ELR (cell line): ENCODE results near the gene HSPBAP1.
"Not testable (repeated sequence)": the region's sequence is repeated elsewhere in the genome, so short reads cannot be mapped to it uniquely, and the experiment has no call there.

Source experiments
- DNase-seq: peaks from one replicate; pipeline ENCODE4 v3.0.0-alpha.2; 2015; ENCODE audit warnings: low read depth

The HSPBAP1 gene

DNA sequence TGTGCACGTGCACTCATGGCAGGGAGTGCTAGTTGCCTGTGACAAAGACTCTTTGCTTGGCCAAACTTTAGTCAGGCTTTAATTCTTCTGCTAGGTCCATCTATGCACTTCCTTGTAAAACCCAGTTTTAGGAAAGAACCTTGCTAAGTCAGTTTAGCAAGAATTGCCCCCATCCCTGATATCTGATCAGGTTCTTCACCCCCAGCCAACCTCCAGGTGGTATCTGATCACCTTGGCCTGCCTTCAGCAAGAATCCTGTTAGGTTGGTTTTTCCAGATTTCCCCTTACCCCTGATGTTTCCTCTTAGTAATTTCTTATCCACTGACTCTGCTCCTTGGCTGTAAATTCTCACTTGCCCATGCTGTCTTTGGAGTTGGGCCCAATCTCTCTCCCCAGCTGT, 8.4 kb downstream of the HSPBAP1 start:
- no peak for DNase-seq

GRCh38 chr3:122784436-122784835, 9.2 kb downstream of the HSPBAP1 start:
- peak; percentile 69 for DNase-seq

DNA sequence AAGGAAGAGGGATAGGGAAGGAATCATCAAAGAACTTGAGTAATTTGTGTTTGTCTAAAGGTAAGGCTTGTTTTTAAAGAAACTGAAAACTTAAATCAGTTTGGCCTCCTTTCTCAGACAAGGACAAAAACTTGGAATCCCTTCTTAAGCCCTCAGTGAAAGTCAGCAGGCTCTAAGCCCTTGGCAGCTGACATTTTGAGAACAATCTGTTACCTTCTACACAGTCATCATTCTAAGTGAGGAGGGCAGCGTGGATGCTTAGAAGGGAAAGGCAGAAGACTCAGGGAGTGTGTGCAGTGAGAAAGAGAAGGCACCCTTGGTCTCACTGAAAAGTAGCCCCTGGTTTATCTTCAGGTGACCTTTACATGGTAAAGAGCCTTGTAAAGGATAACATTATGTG, 10.8 kb downstream of the HSPBAP1 start:
- no peak for DNase-seq

DNA sequence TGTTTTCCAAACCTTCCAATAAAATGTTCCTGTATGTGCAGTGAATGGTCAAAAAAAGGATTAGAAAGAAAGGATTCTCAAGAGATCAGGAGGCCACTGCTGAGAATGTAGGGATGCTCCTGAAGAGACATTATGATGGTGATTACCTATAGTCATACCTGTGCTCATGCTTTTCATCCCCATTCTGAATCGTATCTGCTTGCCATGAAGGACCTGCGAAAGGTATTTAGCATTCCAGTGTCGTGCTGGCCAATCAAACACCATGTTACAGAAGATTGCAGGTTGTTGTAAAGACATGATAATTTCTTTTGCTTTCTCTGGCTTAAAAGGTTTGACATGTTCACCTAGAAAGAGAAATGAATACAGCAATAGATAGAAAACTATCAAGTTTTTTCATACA, 16.1 kb downstream of the HSPBAP1 start:
- DNase-seq = no peak

DNA sequence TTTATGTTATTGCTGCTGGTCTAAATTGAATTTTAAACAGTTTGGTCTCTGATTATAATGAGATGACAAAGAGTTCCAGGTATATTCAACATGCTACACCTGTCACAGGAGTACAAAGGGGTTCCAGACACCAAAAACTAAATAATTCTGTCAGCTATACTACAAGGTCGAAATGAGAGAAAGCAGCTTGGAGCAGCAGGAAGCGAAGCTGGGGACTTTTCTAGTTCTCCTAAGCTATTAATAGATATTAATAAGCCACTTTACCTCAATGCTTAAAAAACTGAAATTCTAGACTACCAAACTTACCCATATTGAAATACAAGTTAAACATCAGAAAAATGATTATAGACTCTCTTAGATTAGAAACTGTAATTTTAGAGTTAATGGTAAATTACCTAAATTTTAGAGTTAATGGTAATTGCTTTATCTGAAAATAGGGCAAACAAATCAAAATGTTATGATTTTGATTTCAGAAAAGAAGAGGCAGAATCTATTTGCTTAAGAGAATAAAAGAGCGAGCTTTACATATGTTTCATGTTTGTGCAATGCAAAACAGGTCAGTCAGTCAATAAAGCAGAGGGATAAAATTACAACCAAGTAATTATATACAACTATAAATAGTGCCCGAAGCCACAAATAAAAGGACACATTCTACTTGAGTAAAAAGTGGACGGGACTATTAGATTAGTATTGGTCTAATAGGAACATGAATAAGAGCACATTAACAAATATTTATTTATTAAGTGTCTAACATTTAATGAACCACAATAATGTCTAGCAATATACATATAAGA, 16.8 kb downstream of the HSPBAP1 start:
- DNase-seq = no peak

DNA sequence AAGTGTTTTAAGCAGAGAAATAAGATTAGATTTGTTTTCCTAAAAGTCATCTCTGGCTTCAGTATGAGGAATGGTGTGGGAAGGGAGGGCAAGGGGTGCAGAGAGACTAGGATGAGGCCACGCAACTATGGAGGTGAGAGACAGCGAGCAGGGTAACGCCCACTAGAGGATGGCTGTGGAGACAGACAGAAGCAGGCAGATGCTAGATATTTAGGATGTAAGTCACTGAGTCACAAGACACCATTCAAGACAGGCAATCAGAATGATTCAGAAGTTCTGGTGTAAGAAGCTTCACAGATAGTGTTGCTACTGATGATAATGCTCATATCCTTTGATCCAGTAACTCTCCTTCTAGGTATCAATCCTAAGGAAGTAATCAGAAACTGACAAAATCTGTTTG, 19.1 kb downstream of the HSPBAP1 start:
- DNase-seq = peak; percentile 72

DNA sequence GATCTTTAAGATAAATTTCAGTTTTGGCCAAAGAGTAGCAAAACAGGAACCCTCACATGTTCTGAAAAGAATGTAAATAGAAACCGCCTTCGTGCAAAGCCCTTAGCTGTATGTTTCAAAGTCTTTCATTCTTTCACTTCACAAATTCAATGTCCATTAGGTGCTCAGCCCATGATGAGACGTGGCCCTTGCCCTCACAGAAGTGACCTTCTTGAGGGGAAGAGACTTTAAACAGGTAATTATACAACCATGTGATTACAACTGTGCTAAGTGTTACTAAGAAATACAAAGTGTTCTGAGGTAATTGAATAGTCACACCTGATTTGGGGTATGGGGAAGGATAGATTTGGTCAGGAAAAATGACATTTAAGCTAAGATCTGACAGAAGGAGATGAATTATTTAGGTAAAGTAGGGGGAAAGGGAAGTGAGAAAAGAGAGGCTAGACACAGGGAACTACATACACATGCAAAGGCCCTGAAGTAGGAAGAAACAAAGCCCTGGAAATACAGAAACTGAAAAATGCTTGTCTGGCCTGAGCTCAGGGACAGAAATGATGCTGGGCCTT, 19.6 kb downstream of the HSPBAP1 start:
- no peak for DNase-seq

GRCh38 chr3:122772827-122773226, 20.8 kb downstream of the HSPBAP1 start:
- no peak for DNase-seq

DNA sequence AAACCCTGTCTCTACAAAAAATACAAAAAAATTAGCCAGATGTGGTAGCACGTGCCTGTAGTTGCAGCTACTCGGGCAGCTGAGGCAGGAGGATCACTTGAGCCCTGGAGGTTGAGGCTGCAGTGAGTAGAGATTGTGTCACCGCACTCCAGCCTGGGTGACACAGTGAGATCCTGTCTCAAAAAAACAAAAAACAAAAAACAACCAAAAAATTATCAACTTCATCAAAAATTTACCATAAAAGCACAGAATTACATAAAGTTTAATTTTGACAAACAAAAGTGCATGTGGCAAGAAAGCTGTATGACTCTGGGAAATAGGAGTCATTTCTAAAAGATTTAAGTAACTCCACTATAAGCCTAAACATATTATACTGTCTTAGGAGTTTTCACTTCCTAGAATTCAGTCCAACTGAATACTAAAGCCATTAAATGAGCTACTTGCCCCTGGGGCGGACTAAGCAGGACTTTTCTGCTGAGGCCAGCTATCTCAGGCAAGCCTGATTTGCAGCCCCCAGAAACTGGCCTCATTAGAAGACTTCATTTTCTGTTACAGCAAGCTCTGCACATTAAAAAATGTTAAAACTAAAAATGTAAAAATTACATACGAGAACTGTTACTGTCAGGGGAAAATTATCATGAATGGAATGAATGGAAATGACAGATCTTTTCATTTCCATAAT, 23.0 kb downstream of the HSPBAP1 start:
- DNase-seq = no peak

DNA sequence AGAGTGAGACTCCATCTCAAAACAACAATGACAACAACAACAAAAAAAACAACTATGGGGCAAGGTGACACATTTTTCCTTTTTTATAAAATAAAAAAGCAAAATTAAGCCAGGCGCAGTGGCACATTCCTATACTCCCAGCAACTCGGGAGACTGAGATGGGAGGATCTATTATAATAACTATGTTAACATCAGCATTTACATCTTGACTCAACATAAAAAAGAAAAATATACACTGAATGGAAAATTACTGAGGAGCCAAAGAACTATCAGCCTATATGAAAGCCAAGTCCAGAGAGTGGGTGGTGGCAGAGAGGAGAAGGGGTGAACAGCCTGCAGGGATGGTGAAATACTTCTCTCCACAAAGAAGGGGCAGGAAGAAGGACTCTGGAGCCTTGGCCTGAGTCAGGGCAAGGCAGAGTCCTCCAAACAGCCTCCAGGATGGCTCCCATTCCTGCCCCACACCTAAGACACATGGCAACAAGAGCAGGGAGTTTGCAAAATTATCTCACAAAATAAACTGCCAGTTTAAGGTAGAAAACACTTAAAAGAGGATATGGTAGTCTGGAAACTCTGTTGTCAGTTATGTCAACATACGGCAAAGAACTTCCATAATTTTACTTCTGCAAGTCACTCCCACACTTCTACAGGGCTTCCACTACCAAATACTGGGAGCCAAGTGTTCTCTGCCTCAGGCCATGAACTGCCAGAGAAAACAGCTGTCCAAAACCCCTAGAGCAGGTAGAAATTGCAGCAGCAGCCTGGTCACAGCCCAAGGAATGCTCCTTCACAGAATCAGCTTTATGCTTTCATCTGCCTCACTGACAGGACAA, 25.9 kb downstream of the HSPBAP1 start:
- DNase-seq = no peak

DNA sequence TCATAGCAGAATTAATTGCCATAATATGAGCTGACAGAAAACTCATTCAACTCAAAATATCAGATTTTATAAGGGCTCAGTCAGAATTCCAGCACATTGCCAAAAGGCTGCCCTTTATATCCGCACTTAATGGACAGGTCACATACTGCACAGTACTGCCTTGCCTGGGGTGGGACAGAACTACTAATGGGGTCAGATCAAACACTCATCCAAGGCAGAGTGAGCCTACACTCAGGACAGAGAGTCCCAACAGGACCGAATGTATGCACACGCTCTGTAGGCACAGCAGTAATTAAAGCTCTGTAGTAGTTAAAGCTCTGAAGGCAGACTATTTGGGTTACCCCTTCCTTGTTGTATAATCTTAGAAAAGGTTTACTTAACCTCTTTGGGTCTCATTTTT, 27.2 kb downstream of the HSPBAP1 start:
- DNase-seq = no peak

- DNase-seq = no peak
These were observed 33.0 kb downstream of the HSPBAP1 start for GRCh38 chr3:122760453-122761271.

GRCh38 chr3:122758877-122759560, 34.6 kb downstream of the HSPBAP1 start:
- no peak for DNase-seq

- DNase-seq = no peak
These were observed 38.1 kb downstream of the HSPBAP1 start for GRCh38 chr3:122755491-122755890.

DNA sequence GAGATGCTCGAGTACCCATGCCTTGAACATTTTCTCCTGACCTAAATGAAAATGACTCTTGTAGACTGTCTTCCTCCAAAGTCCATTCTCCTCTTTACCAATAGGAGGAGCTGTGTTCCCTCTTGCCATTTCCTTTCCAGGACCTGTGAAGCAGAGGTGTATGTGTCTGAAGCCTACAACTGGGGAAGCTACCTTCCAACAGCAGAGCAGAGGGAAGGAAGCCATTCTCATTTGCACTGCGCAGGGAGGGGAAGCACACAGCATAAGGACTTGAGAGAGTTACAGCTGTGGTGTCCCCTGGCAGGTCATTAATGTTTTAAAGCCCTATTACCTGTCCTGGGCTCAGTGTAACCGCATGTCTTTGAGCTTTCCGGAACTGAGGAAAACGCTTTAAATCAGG, 38.7 kb downstream of the HSPBAP1 start:
- peak; percentile 63 for DNase-seq

GRCh38 chr3:122748347-122748746, 45.3 kb downstream of the HSPBAP1 start:
- DNase-seq = no peak

- DNase-seq = not testable (repeated sequence)
These were observed 46.3 kb downstream of the HSPBAP1 start for GRCh38 chr3:122747295-122747694.

- peak; percentile 73 for DNase-seq
These were observed 48.1 kb downstream of the HSPBAP1 start for GRCh38 chr3:122745369-122746021.

DNA sequence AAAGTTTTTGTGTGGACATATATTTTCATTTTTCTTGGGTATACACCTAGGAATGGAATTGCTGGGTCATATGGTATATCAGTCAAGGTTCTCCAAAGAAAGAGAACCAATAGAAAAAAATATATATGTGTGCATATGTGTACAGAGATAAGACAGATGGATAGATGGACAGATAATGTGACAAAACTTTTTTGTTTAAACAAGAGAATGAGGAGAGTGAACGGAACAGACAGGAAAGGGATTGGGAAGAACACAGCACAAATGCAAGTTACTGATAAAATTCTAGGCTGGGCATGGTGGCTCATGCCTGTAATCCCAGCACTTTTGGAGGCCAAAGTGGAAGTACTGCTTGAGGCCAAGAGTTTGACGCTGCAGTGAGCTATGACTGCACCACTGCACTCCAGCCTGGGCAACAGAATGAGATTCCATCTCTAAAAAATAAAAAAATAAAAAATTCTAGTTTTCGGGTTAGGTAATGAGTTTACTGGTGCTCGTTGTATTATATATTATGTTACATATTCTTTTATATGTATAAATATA, 50.0 kb downstream of the HSPBAP1 start:
- no peak for DNase-seq

DNA sequence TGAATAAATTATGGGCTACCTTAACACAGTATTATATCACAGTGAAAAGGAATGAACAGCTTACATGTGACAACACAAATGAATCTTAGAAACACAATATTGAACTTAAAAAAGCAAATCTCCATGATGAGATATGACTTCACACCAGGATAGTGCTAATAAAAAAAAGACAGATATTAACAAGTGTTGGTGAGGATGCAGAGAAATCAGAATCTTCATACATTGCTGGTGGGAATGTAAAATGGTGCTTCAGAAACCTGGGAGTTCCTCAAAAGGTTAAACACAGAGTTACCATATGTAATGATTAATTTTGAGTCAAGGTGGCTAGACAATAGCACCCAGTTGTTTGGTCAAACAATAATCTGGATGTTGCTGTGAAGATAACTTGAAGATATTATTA, 51.4 kb downstream of the HSPBAP1 start:
- DNase-seq = no peak
